ENCODE data around the gene DNM2.
A peak's percentile ranks its signal among the peaks of the same experiment; 100 is the strongest.
"Not testable (repeated sequence)": the region's sequence is repeated elsewhere in the genome, so short reads cannot be mapped to it uniquely, and the experiment has no call there.

The DNM2 gene

GRCh38 chr19:10752913-10753704 lies 35.2 kb downstream of the DNM2 start:
- no peak for DNase-seq

DNA sequence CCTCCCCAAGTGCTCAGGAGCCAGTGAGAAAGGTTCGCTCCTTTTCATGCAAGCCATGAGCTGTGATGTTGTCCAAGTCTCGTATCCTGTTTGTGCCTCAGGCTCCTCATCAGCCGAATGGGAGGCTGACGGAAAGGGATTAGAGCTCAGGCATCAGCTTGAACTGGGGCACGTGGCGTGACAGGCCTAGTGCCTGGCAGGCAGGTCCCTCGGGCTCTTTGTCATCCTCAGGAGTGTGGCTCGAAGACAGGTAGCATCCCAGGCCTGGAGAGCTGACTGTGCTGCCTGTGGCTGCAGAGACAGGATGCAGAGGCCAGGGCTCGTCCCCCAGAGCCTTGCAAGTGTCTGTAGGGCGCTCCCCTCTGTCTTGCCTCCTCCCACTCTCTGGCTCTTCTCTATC lies 38.5 kb downstream of the DNM2 start:
- DNase-seq, result no peak

- no peak for DNase-seq
These were observed 38.9 kb downstream of the DNM2 start for GRCh38 chr19:10756791-10757190.

DNA sequence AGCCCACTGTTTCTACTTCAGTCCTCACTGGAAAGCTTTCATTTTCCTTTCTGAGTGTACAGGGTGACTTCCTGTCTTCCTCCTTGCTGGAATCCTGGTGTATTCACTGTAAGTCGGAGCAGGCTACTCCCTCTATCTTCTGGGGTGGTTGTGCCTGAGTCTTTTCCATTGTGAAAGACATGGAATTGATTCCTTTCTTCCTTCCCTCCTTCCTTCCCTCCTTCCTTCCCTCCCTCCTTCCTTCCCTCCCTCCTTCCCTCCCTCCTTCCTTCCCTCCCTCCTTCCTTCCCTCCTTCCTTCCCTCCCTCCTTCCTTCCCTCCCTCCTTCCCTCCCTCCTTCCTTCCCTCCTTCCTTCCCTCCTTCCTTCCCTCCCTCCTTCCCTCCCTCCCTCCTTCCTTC lies 40.2 kb downstream of the DNM2 start:
- not testable (repeated sequence) for DNase-seq

DNA sequence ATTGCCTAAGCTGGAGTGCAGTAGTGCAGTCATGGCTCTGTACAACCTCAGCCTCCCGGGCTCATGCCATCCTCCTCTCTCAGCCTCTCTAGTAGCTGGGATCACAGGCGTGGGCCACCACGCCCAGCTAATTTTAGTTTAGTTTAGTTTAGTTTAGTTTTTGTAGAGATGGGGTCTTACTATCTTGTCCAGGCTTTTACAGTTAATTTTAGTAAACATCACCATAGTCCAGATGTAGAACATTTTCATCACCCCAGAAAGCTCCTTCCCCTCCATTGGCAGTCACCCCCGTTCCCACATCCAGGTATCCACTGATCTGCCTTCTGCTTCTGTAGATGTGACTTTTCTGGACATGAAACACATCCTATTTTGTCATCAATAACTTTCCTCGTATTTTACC lies 41.1 kb downstream of the DNM2 start:
- DNase-seq, result no peak

- DNase-seq, result peak; percentile 36 to 45
These were observed 42.5 kb downstream of the DNM2 start for GRCh38 chr19:10760273-10760944.

DNA sequence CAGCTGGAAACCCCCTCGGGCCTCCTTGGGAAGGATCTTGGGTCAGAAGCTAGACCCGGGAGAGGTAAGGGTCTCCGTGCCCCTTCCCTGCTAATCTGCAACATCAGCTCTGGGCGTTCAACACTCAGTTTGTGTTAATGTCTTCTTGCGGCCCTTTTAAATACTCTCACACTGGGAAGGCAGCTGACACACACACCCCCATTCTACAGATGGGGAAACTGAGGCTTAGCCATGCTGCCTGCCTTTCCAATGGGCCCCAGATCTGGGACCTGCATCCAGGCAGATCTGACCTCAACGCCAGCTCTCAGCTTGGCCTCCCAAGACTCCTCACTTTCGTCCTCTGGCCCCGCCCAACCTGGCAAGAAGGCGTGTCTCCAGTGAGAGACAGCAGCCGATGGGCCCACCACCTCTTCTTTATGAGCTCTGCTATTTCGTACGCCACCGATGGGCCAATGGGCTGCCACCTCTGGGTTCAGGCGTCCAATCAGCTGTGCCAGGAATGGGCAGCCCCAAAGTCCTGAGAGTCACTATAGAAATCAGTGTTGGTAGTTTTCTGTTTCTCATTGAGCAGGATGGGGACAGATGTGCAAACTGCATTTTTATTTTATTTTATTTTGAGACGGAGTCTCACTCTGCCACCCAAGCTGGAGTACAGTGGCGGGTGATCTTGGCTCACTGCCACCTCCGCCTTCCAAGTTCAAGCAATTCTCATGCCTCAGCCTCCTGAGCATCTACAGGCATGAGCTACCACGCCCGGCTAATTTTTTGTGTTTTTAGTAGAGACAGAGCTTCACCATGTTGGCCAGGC lies 43.8 kb downstream of the DNM2 start:
- no peak for DNase-seq

DNA sequence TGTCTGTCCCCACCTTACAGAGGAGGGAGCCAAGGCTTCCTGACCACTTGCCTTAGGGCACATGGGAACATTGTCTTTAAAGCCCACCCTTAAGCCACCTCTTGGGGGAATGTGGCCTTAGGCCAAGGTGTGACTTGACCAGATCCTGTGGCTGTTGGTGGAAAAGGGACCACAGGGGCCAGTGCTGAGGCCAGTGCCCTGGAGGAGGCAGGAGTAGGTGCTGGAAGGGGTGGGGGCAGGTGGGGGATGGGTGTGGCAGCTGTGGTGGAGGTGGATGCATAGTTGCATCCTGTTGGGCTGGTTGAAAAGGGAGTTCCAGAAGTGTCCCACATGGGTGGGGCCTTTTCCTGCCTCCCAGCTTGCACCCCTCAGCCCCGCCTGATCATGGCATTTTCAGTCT lies 44.8 kb downstream of the DNM2 start:
- DNase-seq, result no peak

GRCh38 chr19:10763411-10763810 lies 45.5 kb downstream of the DNM2 start:
- no peak for DNase-seq

- no peak for DNase-seq
These were observed 46.0 kb downstream of the DNM2 start for GRCh38 chr19:10763828-10764339.

DNA sequence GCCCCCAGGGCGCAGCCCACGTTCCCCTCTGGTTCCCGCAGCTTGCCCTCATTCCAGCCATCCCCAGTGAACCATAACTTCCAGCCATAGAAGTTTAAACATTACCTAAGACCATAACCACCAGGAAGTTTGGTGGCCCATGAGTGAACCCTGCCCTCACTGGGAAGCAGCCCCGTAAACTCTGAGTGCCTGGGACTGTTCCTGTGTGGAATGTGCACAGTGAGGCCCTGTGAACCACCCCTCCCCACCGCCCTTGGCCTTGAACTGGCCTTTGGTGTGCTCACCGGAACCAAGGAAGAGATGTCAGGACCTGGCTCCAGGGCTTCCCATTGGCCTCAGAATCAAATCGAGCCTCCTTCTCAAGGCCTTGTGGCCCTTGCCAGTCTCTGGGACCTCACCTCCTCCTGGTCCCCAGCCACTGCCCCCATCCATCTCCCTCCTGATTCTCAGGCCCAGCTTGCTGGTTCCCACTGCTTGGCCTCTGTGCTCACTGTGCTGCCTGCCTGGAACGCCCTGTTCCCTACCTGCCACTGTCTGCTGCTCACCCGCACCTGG lies 46.5 kb downstream of the DNM2 start:
- no peak for DNase-seq

DNA sequence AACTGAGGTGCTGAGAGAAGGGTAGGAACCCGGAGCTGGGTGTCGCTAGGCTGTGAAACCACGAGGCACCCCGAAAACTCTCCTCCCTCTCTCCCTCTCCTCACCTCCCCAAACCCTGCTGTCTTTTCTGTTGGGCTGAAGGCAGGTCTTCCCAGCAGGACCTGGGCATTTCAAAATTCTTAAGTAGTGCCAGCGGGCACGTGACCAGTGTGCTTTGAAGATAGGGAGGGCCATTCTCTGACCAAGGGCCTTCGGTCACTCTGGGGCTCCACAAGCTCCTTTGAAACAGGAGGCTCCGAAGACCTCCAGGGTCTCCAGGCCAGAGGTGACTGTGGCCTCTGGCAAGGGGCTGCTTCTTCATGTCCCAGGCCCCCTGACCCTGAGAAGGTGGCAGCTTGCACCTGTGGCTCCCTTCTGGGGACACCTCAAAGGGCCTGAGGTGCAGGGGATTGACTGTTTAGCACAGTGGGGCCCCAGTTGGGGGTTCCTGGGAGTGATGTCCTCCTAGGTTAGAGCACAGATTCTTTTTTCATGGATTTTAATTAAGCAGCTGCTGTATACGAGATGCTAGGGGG lies 48.3 kb downstream of the DNM2 start:
- no peak for DNase-seq

DNA sequence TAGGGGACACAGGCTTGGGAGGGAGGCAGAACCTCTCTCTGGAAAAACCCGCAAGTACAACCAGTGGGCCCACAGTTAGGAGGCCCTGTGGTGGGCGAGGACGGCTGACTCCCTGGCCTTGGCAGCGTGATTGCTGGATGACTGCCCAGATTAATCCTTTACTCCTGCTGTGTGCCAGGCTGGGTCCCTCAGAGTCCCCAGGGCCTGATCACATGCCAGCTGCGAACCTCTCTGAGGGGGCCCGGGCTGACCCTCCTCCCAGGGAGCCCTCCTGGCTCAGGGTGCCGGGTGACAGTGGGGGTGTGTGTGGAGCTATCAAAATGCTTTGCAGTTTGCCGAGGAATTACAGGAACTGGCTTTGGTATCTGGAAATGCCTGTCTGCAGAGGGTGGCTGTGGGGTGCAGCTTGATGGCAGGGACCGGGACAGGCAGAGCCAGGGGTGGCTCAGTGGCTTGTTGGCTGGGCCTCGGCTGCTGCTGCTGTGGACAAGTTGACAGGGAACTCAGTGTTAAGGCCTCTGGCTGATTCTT lies 48.9 kb downstream of the DNM2 start:
- no peak for DNase-seq

DNA sequence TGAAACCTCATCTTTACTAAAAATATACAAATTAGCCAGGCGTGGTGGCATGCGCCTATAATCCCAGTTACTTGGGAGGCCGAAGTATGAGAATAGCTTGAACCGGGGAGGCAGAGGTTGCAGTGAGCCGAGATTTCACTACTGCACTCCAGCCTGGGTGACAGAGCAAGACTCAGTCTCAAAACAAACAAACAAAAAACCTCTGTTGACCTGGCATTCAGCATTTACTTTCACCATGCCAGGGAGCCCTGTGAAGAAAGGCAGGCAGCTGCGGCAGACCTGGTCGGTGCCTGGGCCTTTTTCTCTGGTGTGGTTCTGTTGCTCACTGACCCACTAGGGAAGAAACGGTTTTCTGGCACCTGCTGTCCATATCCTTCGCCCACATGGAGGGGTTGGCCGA lies 49.8 kb downstream of the DNM2 start:
- no peak for DNase-seq

GRCh38 chr19:10768369-10768768 lies 50.5 kb downstream of the DNM2 start:
- no peak for DNase-seq

GRCh38 chr19:10768936-10769335 lies 51.1 kb downstream of the DNM2 start:
- DNase-seq, result no peak

DNA sequence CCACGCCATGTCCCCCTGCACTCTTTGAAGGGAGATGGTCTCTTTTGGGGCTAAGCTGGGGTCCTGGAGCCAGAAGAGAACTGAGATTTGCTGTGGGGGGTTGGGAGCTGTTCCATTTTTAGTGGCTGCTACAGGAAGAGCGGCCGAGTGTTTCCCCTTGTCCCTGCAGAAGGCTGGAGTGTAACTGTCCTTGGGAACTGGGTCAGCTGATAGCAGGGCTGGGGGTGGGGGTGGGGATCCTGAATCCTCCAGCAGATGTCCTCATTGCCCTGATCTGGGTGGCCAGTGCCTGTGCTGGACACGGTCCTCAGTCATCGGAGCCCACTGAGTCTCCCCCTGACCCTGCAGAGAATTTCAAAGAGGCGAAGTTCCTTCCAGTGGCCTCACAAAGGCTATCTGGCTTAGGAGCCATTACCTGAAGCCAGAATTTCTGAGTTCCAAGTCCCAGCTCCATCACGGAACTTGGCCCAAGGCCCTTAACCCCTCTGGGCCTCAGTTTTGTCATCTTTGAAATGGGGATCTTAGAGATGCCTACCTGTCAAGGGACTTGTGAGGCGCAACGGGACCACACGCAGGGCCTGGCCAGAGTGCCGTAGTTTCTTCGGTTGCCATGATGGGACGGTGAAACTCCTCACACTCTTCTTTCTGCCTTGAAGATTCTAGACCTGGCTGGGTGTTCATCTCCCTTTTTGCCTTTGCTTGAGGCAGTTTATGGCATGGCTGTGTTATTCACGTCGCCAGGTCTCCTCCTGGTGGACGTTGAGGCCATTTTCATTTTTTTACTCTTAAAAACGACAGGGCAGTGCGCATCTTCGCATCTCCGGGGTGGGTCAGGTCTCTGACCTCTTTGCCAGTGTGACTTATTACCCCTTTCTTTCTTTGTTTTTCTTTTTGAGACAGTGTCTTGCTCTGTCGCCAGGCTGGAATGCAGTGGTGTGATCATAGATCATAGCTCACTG lies 51.9 kb downstream of the DNM2 start:
- DNase-seq, result no peak

DNA sequence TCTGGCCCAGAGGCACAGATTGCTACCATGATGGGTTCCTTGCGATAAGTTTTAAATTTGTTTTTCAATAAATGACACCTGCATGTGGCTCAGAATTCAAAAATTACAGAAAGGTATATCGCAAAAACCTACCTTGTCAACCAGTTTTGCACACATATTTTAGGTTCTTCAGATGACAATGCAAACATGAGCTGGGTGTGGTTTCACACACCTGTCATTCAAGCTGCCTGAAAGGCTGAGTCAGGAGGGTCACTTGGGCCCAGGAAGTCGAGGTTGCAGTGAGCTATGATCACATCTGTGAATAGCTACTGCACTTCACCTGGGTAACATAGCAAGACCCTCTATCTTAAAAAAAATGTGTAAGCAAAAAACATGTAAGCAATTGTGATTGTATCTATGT lies 56.1 kb downstream of the DNM2 start:
- no peak for DNase-seq

DNA sequence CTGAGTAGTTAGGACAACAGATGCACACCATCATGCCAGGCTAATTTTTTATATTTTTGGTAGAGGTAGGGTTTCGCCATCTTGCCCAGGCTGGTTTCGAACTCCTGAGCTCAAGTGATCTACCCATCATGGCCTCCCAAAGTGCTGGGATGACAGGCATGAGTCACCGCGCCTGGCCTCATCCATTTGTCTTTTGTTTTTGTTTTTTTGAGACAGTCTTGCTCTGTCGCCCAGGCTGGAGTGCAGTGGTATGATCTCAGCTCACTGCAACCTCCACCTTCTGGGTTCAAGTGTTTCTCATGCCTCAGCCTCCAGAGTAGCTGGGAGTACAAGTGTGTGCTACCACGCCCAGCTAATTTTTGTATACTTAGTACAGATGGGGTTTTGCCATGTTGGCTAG lies 57.0 kb downstream of the DNM2 start:
- no peak for DNase-seq

GRCh38 chr19:10776900-10777650 lies 59.2 kb downstream of the DNM2 start:
- DNase-seq, result no peak

GRCh38 chr19:10780368-10780767 lies 62.5 kb downstream of the DNM2 start:
- DNase-seq, result no peak

Data from activated CD4-positive, alpha-beta T cell treated with anti-CD3 and anti-CD28 coated beads, Interleukin-2, amount 50 U/mL, for 4 hours (primary cell).